GM18526 (cell line): ENCODE results near the gene TBC1D2B.

Experiments
- POLR2A ChIP-seq: IDR thresholded peaks from 3 replicates; pipeline ENCODE4 v1.6.1; 2011; ENCODE audit not compliant: insufficient read length; ENCODE audit errors: extremely low read depth

TBC1D2B gene

DNA sequence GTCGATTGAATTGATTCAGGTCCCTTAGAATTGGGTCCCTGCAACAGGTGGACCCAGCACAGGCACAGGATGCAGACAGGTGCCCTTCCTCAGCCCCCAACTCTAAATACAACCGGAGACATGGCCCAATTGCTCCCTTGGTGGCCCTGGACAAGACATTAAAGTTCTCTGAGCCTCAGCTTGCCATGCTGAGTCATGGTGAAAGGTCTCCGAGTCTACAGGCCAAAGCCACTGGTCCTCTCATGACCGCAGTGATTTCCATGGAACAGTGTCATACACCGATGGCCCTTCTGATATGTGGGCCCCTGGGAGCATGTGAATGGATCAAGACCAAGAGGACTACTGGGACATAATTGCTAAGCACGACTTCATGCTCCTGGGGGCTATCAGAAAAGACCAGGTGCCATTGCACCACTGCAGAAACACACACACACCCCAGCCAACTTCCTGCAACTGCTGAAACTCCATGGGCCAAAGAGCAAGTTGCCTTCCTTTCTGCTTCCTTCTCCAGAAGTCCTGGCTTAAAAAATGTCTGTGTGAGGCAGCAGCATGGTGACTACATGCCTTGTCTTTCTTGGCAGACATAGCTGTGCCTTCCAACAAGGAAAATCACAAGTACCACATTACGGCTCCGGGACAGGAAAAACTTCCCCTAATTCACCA is 38.8 kb downstream of the TBC1D2B start:
- no peak for TF ChIP-seq POLR2A

DNA sequence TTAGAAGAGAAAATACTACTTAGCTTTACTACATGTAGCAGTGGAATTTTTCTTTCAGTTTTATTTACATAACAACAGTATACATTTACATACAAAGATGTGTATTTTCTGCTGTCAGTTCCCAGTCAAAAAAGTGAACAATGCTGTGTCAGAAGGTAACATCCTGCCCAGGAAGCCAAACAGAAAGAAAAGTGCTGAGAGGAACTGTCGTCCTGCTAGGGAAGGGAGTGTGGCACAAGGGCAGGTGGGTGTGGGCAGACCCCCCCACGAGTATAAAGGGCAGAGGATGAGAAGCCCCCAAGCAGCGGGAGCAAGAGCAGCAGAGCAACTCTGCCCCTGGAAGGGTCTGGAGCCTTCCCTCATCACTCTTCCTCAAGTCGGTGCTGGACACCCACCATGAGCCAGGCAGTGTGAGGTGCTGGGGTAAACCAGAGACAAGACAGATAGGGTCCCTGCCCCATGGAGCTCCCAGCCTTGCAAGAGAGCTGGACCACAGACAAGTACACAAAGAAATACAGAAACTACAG is 39.7 kb downstream of the TBC1D2B start:
- no peak for TF ChIP-seq POLR2A

DNA sequence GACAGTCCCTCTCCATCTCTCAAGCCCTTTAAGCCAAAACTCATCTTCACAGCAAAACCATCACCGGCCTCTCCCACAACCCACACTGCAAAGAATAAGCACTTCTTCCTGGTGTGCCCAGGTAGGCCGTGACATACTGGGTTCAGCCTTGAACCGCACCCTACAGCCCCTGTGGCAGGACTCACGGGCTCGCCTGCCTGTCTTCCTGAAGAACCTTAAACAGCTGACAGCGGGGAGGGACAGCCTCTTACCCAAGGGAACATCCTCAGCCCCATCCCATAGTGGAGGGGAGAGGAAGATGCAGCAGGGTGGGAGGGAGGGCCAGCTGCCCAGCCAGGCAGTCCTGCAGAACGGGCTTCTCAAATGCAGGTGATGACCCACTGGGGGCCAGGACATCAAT is 40.2 kb downstream of the TBC1D2B start:
- TF ChIP-seq POLR2A: no peak

DNA sequence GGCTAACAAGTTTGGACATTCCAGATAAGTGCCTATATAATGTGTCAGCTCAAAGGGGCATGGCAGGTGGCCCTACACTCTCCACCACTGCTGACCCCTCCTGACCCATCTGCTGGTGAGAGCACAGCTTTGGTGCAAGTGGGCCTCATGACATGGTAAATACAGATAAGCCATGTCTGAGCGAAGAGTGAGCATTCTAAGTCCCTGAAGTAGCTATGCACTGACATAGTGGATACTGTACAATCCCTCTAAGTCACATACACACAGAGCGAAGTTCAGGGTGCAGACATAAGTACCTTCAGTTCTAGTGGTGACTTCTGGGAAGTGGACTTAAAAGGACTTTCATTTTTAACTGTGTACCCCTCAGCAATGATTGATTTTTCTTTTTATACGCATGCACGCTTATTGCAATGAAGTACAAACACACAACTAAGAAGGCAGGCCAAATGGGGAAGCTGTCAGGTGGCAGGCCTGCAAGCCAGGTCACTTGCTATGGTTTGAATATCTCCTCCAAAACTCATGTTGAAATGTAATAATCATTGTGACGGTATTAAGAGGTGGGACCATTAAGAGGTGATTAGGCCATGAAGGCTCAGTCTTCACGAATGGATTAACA is 41.5 kb downstream of the TBC1D2B start:
- no peak for TF ChIP-seq POLR2A

DNA sequence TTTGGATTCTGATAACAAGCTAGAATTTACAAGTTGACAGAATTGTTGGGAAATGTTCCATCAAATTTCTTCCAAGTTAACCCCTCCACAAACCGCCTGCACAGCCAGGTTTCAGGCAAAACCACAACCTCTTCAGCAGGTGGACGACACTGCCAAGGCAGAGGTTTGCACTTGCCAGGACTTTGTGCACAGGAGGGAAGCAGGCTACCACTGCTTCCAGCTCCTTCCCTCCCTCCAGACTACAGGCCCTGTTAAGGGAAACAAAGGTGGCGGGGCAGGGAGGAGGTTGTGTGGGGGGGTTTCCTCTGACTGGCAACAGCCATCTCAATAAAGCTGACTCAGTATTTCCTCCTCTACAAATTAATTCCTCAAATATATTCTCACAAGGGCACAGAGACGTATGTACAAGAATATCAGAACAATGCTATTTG is 42.2 kb downstream of the TBC1D2B start:
- TF ChIP-seq POLR2A: no peak

DNA sequence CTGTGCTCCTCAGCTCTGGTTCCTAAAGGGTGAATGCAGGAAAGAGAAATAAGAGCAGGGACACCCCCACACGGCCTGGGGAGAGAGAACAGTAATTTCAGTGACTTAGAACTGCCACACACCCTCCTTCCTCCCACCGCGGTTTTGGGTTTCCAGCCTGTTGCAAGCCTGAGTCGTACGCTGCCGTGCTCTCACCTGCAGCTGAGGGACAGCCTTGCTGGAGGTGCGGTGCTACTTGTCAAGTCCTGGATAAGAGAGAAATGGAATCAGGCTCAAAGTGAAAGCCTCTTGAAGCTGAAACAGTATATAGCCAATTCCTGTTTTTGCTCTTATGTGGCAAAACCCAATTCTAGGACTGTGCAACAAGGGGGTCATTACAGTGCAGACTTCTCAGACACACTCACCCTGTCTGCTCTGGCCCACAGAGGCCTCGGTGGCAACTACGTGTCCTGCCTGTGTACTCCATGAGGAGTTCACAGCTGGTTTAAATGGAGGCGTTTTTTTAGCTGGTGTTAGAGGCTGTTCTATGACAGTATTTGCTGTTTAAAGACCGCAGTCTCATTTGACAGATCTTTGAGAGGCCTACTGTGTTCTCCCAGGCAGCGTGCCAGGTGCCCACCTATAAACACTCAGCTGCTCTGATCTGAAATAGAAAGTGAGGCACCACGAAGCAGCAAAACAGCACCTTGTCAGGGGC is 42.9 kb downstream of the TBC1D2B start:
- TF ChIP-seq POLR2A: no peak

DNA sequence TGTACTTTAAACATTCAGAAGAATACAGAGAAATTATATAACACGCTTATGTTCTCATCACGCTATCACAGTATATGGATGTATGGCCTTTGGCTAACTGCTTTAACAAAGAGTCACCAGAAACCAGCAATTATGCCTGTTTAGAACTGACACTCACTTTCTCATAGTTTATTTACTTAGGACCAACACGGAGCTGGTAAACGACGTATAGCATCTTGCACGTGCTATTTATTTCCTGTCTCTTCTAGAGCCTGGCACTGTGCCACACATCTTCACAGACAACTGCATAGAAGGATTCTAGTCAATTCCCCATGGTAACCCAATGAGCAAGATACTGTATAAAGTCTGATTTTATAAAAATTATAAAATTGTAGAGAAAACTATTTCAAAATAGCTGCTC is 43.6 kb downstream of the TBC1D2B start:
- no peak for TF ChIP-seq POLR2A

DNA sequence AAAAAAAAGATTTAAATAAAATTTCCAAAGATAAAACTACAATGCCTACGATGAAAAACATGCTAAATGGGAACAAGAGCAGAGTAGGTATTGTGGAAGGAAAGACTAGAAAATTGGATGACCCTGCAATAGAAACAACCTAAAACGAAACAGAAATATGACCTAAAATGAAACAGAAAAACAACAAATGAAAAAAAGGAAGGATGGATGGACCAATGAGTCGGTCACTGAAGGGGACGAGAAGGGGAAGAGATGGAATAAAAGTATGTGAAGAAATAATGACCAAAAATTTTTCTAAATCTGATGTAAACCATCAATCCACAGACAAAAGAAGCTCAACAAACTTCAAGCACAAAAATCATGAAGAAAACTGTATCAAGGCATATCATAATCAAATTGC is 44.8 kb downstream of the TBC1D2B start:
- TF ChIP-seq POLR2A: no peak

DNA sequence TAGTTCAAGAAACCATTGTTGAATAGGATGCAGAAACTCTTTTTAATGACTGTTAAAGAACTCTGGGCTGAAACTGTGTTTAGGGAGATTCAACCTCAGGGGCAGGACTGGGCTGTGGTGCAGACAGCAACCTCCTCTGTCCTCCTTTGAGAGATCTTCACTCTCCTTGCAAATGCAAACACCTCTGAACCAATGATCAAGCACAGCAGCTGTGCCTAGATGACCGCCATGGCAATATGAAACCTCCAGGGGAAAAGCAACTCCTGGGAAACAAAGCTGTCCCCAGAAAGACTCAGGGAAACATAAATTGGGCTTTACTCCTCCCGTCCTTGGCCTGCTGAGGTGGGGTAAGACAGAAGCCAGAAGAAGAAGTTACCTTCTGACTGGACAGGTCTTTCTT is 52.6 kb downstream of the TBC1D2B start:
- TF ChIP-seq POLR2A: no peak

DNA sequence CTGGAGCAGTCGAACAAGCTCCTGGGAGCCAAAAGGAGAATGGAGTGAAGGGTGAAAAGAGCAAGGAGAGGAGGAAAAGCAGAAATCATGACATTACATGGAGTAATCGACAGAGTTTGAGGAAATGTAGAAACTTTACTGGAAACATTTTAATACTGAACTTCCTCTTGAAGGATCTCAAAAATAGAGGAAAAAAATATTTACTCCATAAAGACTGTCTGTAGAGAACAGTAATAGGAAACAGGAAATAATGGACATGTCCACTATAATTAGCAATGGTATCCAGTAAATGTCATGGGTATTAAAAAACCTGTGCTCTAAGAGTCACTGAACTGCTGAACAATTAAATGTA is 53.0 kb downstream of the TBC1D2B start:
- TF ChIP-seq POLR2A: no peak

DNA sequence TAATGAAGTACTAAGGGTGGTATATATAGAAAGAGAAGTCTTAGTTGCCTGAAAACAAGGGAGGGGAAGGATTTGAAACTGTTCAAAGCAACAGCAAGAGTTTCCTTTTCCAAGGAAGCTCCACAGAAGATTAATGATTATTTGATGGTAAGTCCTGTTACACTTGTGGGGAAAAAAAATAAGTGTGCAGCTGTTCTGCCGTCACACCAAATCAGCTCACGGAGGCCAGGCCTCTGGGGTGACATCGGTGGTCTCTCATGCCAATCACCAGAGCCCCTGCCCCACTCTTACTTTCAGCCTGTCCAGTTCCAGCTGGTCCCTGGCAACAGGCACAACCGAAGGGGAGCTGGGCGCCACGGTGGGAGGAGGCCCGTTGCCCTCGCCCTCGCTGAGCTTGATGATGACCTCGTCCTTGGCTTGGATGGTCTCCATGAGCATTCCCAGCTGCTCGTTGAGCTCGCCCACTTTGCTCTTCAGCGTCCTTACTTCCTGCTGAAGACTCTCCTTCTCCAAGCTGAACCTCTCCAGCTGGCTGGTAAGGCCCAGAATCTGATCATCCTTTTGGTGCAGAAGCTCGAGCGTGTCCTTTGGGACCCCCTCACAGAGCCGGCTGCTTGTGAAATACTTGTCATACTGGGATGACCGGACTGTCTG is 53.5 kb downstream of the TBC1D2B start:
- no peak for TF ChIP-seq POLR2A

DNA sequence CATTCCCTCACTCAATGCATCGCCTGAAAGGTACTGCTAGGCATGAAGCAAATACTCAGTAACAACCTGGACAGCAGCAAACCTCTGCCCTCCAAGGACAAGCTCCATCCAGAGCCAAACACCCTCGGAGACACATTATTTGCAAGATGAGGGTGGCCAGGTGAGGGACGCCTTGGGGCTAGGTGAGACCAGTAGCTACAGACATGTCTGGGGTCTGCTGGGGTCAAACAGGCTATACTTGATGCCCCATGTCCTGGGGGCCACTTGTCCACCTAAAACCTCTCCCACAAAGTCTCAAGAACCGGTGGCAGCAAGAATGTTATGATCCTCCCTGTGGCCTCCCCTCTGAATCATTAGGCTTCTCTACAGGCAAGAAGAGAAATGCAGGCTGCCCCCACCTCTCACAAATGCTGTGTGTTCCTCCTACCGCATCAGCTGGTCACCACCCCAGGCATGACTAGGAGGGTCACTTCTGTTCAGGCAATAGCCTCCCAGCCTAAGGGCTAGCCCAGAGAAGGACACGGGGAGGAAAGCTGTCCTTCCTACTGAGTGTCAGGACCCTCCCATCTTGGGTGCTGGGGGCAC is 54.3 kb downstream of the TBC1D2B start:
- TF ChIP-seq POLR2A: no peak

DNA sequence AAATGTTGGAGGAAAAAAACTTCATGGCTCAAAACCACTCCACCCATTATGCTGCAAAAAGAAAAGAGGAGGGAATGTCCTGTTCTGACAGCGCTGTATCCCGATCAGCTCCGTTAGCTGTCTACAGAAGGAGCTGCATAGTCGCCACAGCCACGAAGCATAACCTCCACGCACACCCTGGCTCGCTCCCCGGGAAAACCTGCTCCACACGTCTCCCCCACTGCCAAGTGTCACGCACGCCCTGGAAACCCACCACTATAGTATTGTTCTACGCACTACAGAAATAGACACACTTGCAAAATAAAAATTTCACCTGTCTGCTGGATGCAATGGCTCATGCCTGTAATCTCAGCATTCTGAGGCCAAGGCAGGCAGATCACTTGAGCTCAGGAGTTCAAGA is 55.8 kb downstream of the TBC1D2B start:
- TF ChIP-seq POLR2A: no peak

DNA sequence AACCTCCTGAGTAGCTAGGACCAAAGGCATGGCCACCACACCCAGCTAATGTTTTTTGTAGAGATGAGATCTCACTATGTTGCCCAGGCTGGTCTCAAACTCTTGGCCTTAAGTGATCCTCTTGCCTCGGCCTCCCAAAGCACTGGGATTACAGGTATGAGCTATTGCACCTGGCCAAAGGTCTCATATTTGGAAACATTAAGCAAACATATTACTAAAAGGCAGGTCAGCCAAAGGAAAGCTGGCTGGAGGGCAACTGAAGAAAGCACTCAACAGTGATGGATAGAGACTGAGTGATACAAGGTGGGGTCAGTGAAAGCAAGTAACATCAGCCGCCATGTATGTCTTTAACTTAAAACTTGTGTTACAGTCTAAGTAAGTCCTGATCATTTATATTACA is 57.5 kb downstream of the TBC1D2B start:
- no peak for TF ChIP-seq POLR2A

DNA sequence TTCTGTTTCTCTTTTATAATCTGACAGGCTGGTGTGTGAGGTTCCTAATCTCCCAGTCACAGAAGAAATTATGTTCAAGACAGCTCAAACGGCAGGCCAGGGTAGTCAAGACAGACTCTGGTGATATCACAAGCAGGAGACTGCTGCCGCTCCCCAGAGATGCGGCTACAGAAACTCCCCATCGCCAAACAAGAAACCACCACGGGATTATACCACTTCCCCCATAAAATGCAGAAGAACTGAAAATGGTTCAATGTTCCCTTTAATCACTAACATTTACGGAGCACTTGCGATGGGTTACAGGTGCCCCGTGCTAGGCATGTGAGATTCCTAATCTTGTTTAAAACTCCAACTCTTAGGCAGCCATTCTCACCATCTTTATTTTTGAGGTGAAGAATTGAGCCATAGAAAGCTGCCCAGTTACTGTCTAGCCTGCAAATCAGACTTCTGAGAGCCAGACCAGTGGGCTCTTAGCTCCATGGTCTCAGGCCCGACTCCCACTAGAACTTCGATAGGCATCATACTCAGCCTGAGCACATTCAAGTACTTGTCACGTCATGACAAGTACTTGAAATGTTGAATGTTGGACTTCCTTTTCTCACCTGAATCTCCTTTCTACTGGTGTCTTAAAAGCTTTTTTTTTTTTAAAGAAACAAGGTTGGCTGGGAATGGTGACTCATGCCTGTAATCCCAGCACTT is 58.4 kb downstream of the TBC1D2B start:
- TF ChIP-seq POLR2A: no peak
